SK-N-SH (cell line): Measurements from ENCODE around the gene HK1. TPM values are rescaled to one million over a fixed set of nuclear protein-coding genes. Genes with fewer than 3 reads are reported as not detected.

Experiments
- CTCF ChIA-PET: fragments of 300-600, 350-600 bp; formaldehyde crosslinking; extraction: SDS; loops from one replicate; lab custom pipeline; 2021; lab: Yijun Ruan, JAX
- POLR2A ChIA-PET: fragments of 350-600 bp; sonication (Branson Sonifier 250); formaldehyde crosslinking; extraction: SDS; loops from one replicate; lab custom pipeline; 2020; ENCODE audit warnings: antibody characterized with exemption, inconsistent platforms; lab: Yijun Ruan, JAX
- DNase-seq: peaks from one replicate; pipeline ENCODE4 v3.0.0; 2012
- H2AFZ ChIP-seq: fragments of 200-600 bp; sonication (generic); 2 replicates; pipeline ENCODE4 v1.8.1; 2016; ENCODE audit warnings: antibody characterized with exemption, mild to moderate bottlenecking, low read depth
- H3F3A ChIP-seq: fragments of 200-600 bp; sonication (generic); replicated peaks from 2 replicates; pipeline ENCODE3; 2016; ENCODE audit warnings: antibody characterized with exemption, mild to moderate bottlenecking; ENCODE audit not compliant: insufficient read depth
- H3K27ac ChIP-seq, 2 experiments: fragments of 200-500 bp in 1 of 2; fragments of 200-600 bp in 1 of 2; sonication (Bioruptor generic) in 1 of 2; sonication (generic), shearing (Covaris generic) in 1 of 2; 2 replicates each; pipeline versions ENCODE4 v1.5.1 to v1.6.1; 2014 to 2016; ENCODE audit warnings: low read depth in 2 of 2, inconsistent platforms in 1 of 2, low read length in 1 of 2, mild to moderate bottlenecking in 1 of 2, mixed read lengths in 1 of 2
- H3K27me3 ChIP-seq: fragments of 200-600 bp; sonication (generic), shearing (Covaris generic); 2 replicates; pipeline ENCODE4 v1.6.1; 2016; ENCODE audit warnings: mixed run types; ENCODE audit not compliant: insufficient read depth
- H3K36me3 ChIP-seq, 2 experiments: fragments of 200-500 bp in 1 of 2; fragments of 200-600 bp in 1 of 2; sonication (Bioruptor generic) in 1 of 2; sonication (generic) in 1 of 2; replicated peaks in 1 of 2; 2 replicates each; pipeline versions ENCODE3 to v1.5.1; 2014 to 2016; ENCODE audit warnings: low read length in 1 of 2, mild to moderate bottlenecking in 1 of 2; ENCODE audit not compliant: insufficient read depth in 2 of 2, control insufficient read depth in 1 of 2
- H3K4me1 ChIP-seq, 2 experiments: fragments of 200-500 bp in 1 of 2; fragments of 200-600 bp in 1 of 2; sonication (Bioruptor generic) in 1 of 2; sonication (generic), shearing (Covaris generic) in 1 of 2; 2 replicates each; pipeline versions ENCODE4 v1.5.1 to v1.6.1; 2014 to 2016; ENCODE audit warnings: low read depth in 1 of 2, low read length in 1 of 2, mixed run types in 1 of 2; ENCODE audit not compliant: insufficient read depth in 2 of 2, control insufficient read depth in 1 of 2
- H3K4me2 ChIP-seq: fragments of 200-600 bp; sonication (generic), shearing (Covaris generic); 2 replicates; pipeline ENCODE4 v1.6.1; 2017; ENCODE audit warnings: mixed run types
- H3K4me3 ChIP-seq, 2 experiments: fragments of 200-500 bp in 1 of 2; fragments of 200-600 bp in 1 of 2; sonication (Bioruptor generic) in 1 of 2; sonication (generic), shearing (Covaris generic) in 1 of 2; 2 replicates each; pipeline versions ENCODE4 v1.5.1 to v1.8.1; 2014 to 2016; ENCODE audit warnings: low read depth in 2 of 2, inconsistent platforms in 1 of 2, low read length in 1 of 2, mild to moderate bottlenecking in 1 of 2, mixed read lengths in 1 of 2, moderate library complexity in 1 of 2
- H3K79me2 ChIP-seq: fragments of 200-600 bp; sonication (generic); 2 replicates; pipeline ENCODE4 v1.8.1; 2017; ENCODE audit warnings: mild to moderate bottlenecking; ENCODE audit not compliant: insufficient read depth
- H3K9ac ChIP-seq: fragments of 200-600 bp; sonication (generic); 2 replicates; pipeline ENCODE4 v1.6.1; 2017; ENCODE audit warnings: mixed run types
- H3K9me2 ChIP-seq: fragments of 200-600 bp; sonication (generic); 2 replicates; pipeline ENCODE4 v1.6.1; 2017; ENCODE audit warnings: mixed run types
- H3K9me3 ChIP-seq: fragments of 200-600 bp; sonication (generic); 2 replicates; pipeline ENCODE4 v1.6.1; 2017; ENCODE audit warnings: mixed run types, mild to moderate bottlenecking, moderate library complexity
- H4K20me1 ChIP-seq: fragments of 200-600 bp; sonication (generic); 2 replicates; pipeline ENCODE4 v1.6.1; 2017; ENCODE audit warnings: mild to moderate bottlenecking, mixed run types; ENCODE audit not compliant: insufficient read depth
- CHD2 ChIP-seq: fragments of 150-350 bp; IDR thresholded peaks from 2 replicates; pipeline ENCODE4 v1.6.1; 2018; ENCODE audit warnings: low read length; ENCODE audit not compliant: partially characterized antibody
- EP300 ChIP-seq, 2 experiments: IDR thresholded peaks; 2 replicates each; pipeline versions ENCODE4 v1.4.0 to v1.6.1; 2012; ENCODE audit warnings: borderline replicate concordance in 1 of 2, low read depth in 1 of 2, low read length in 1 of 2
- GABPA ChIP-seq: IDR thresholded peaks from 2 replicates; pipeline ENCODE4 v1.4.0; 2012; ENCODE audit warnings: low read depth, mild to moderate bottlenecking
- JUND ChIP-seq: IDR thresholded peaks from 2 replicates; pipeline ENCODE4 v1.4.0; 2012
- MEF2A ChIP-seq: IDR thresholded peaks from 2 replicates; pipeline ENCODE4 v1.4.0; 2012; ENCODE audit warnings: low read depth, borderline replicate concordance
- NFIC ChIP-seq: IDR thresholded peaks from 2 replicates; pipeline ENCODE4 v1.4.0; 2012; ENCODE audit warnings: borderline replicate concordance
- RAD21 ChIP-seq: IDR thresholded peaks from 2 replicates; pipeline ENCODE4 v1.6.1; 2012; ENCODE audit warnings: mild to moderate bottlenecking, low read length
- RCOR1 ChIP-seq: fragments of 150-350 bp; IDR thresholded peaks from 2 replicates; pipeline ENCODE4 v1.6.1; 2017; ENCODE audit warnings: antibody characterized with exemption, low read length
- RFX5 ChIP-seq: IDR thresholded peaks from 2 replicates; pipeline ENCODE4 v1.6.1; 2012; ENCODE audit warnings: mild to moderate bottlenecking, improper control_type of control experiment, low read length
- RXRA ChIP-seq: IDR thresholded peaks from 2 replicates; pipeline ENCODE4 v1.4.0; 2012; ENCODE audit warnings: low read depth, mild to moderate bottlenecking, borderline replicate concordance
- SIN3A ChIP-seq: IDR thresholded peaks from 2 replicates; pipeline ENCODE4 v1.6.1; 2012; ENCODE audit warnings: low read depth, mild to moderate bottlenecking, low read length, moderate library complexity, borderline replicate concordance
- TAF1 ChIP-seq: IDR thresholded peaks from 2 replicates; pipeline ENCODE4 v1.6.1; 2012; ENCODE audit warnings: low read depth, mild to moderate bottlenecking, low read length, moderate library complexity, borderline replicate concordance
- YY1 ChIP-seq: IDR thresholded peaks from 2 replicates; pipeline ENCODE4 v1.4.0; 2012; ENCODE audit warnings: low read depth, mild to moderate bottlenecking
- WGBS: methylation state at CpG from one replicate; pipeline ENCODE4 v1.1.6; 2017; ENCODE audit warnings: low lambda C conversion rate; 5-methylcytosine and 5-hydroxymethylcytosine counted together
- polyA plus RNA-seq, 3 experiments: library from polyadenylated mRNA; depleted of rRNA; stranded (reverse); fragments of >200 nt; gene quantifications; 2 replicates each; pipeline ENCODE4 v1.2.3, GENCODE V29; 2012
- TF ChIP-seq, protein P1 (sequence below): IDR thresholded peaks from 2 replicates; pipeline ENCODE4 v1.4.0; 2012; ENCODE audit warnings: low read depth, borderline replicate concordance
- TF ChIP-seq, protein P2 (sequence below): IDR thresholded peaks from 2 replicates; pipeline ENCODE4 v1.6.1; 2012; ENCODE audit warnings: mild to moderate bottlenecking, low read depth, low read length, moderate library complexity
- TF ChIP-seq, protein P3 (sequence below): IDR thresholded peaks from 2 replicates; pipeline ENCODE4 v1.4.0; 2012; ENCODE audit warnings: low read depth
- TF ChIP-seq, protein P4 (sequence below): IDR thresholded peaks from 2 replicates; pipeline ENCODE4; 2012

Gene HK1
- polyA plus RNA-seq, 1 of the 3 experiments (the other 2 are of a cell fraction), result 38.7 TPM

DNA sequence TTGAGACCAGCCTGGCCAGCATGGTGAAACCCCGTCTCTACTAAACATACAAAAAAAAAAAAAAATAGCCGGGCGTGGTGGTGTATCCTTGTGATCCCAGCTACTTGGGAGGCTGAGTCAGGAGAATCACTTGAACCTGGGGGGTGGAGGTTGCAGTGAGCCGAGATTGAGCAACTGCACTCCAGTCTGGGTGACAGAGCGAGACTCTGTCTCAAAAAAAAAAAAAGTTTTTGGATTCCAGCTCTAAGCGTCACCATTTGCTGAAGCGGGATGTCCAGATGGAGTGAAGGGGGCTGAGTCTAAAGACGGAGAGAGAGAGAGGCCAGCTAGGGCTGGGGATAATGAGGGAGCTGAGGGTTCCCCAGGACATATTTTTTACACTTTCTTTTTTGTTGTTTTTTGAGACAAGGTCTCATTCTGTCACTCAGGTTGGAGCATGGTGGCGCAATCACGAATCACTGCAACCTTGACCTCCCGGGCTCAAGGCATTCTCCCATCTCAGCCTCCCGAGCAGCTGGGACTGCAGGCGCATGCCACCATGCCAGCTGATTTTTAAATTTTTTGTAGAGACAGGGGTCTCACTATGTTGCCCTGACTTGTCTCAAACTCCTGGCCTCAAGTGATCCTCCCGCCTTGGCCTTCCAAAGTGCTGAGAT is 9.4 kb upstream of the HK1 start:
- H3K36me3 ChIP-seq, result no peaks in the 10 kb centered on the region
- H3K9ac ChIP-seq, result no peak overlapping the region
- no peak overlapping the region for H3K4me3 ChIP-seq
- DNase-seq, result no peak
- H3K79me2 ChIP-seq, result no peaks in the 10 kb centered on the region
- no peak overlapping the region for H3K4me2 ChIP-seq
- peaks cover 3% of the 10 kb centered on the region for H3F3A ChIP-seq
- H3K4me1 ChIP-seq, result no peaks in the 10 kb centered on the region; a peak in 1 of 4 replicates
- no peak overlapping the region for H2AFZ ChIP-seq
- ChIA-PET POLR2A (no interaction called here), CTCF (interaction anchor here (0.8 kb wide), 1 partner anchor 29 kb away, joined by 3 read pairs; no protein-coding TSS in a partner anchor)
- TF ChIP-seq GABPA, result no peak
- no peak for TF ChIP-seq CHD2
- TF ChIP-seq, protein P1, sequence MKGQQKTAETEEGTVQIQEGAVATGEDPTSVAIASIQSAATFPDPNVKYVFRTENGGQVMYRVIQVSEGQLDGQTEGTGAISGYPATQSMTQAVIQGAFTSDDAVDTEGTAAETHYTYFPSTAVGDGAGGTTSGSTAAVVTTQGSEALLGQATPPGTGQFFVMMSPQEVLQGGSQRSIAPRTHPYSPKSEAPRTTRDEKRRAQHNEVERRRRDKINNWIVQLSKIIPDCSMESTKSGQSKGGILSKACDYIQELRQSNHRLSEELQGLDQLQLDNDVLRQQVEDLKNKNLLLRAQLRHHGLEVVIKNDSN, result no peak
- TF ChIP-seq RXRA, result no peak
- TF ChIP-seq MEF2A, result no peak
- no peak for TF ChIP-seq NFIC
- no peak for TF ChIP-seq YY1
- TF ChIP-seq SIN3A, result no peak
- TF ChIP-seq TAF1, result no peak
- TF ChIP-seq RFX5, result no peak
- TF ChIP-seq, protein P2, sequence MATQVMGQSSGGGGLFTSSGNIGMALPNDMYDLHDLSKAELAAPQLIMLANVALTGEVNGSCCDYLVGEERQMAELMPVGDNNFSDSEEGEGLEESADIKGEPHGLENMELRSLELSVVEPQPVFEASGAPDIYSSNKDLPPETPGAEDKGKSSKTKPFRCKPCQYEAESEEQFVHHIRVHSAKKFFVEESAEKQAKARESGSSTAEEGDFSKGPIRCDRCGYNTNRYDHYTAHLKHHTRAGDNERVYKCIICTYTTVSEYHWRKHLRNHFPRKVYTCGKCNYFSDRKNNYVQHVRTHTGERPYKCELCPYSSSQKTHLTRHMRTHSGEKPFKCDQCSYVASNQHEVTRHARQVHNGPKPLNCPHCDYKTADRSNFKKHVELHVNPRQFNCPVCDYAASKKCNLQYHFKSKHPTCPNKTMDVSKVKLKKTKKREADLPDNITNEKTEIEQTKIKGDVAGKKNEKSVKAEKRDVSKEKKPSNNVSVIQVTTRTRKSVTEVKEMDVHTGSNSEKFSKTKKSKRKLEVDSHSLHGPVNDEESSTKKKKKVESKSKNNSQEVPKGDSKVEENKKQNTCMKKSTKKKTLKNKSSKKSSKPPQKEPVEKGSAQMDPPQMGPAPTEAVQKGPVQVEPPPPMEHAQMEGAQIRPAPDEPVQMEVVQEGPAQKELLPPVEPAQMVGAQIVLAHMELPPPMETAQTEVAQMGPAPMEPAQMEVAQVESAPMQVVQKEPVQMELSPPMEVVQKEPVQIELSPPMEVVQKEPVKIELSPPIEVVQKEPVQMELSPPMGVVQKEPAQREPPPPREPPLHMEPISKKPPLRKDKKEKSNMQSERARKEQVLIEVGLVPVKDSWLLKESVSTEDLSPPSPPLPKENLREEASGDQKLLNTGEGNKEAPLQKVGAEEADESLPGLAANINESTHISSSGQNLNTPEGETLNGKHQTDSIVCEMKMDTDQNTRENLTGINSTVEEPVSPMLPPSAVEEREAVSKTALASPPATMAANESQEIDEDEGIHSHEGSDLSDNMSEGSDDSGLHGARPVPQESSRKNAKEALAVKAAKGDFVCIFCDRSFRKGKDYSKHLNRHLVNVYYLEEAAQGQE, result no peak
- no peaks in the 10 kb centered on the region; the same call in 1 of the 2 replicates for H3K27me3 ChIP-seq
- no peak overlapping the region for H3K27ac ChIP-seq
- no peaks in the 10 kb centered on the region for H3K9me2 ChIP-seq
- WGBS, result 77% methylated on average over 14 of the region's 14 CpGs
- H4K20me1 ChIP-seq, result no peaks in the 10 kb centered on the region
- H3K9me3 ChIP-seq, result no peaks in the 10 kb centered on the region

DNA sequence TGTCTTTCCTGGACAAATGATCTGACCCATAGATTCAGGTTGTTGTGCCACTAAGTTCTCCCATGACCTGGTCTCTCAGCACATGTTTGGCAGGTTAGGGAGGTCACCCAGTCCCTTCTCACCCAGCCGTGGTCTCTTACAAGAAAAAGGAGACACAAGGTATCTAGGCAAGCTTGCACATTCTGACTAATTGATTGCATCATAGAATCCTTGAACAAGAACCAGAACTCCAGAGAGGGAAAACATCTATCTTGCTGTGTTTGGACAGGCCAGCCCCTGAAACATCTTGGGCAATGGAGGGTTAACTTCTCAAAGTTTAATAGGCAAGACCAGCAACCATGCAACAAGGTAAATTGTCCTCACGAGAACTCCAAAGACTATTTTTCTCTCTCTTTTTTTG is 8.5 kb upstream of the HK1 start:
- POLR2A ChIA-PET, result no interaction called here
- H2AFZ ChIP-seq, result no peak overlapping the region
- no peak overlapping the region for H3K4me2 ChIP-seq
- no peaks in the 10 kb centered on the region for H3K9me2 ChIP-seq
- no peak overlapping the region for H3K9ac ChIP-seq
- no peaks in the 10 kb centered on the region for H4K20me1 ChIP-seq
- no peak overlapping the region for H3K4me3 ChIP-seq
- WGBS, result 61% methylated on average over 2 of the region's 2 CpGs
- H3K4me1 ChIP-seq, result no peaks in the 10 kb centered on the region; a peak in 1 of 4 replicates
- H3K27me3 ChIP-seq, result no peaks in the 10 kb centered on the region; the same call in 1 of the 2 replicates
- H3K79me2 ChIP-seq, result no peaks in the 10 kb centered on the region
- peaks cover 3% of the 10 kb centered on the region for H3F3A ChIP-seq
- no peaks in the 10 kb centered on the region for H3K9me3 ChIP-seq
- DNase-seq, result no peak
- H3K36me3 ChIP-seq, result no peaks in the 10 kb centered on the region
- CTCF ChIA-PET, result interaction anchor here (1.4 kb wide), 1 partner anchor 18 kb away, joined by 3 read pairs; no protein-coding TSS in a partner anchor
- H3K27ac ChIP-seq, result no peak overlapping the region
- TF ChIP-seq GABPA (no peak), RFX5 (no peak), RCOR1 (no peak), EP300 (IDR thresholded peaks at IDR 0.05; ENCODE audit: borderline replicate concordance in 1 of 2, low read depth in 1 of 2, low read length in 1 of 2) (no peak), MEF2A (no peak), CHD2 (no peak), JUND (no peak), SIN3A (no peak), RAD21 (no peak)
- TF ChIP-seq, protein P3, sequence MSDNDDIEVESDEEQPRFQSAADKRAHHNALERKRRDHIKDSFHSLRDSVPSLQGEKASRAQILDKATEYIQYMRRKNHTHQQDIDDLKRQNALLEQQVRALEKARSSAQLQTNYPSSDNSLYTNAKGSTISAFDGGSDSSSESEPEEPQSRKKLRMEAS, result no peak
- TF ChIP-seq, protein P4, sequence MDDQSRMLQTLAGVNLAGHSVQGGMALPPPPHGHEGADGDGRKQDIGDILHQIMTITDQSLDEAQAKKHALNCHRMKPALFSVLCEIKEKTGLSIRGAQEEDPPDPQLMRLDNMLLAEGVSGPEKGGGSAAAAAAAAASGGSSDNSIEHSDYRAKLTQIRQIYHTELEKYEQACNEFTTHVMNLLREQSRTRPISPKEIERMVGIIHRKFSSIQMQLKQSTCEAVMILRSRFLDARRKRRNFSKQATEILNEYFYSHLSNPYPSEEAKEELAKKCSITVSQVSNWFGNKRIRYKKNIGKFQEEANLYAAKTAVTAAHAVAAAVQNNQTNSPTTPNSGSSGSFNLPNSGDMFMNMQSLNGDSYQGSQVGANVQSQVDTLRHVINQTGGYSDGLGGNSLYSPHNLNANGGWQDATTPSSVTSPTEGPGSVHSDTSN, result no peak
- TF ChIP-seq, protein P2, result no peak
